Lung (tissue), 12 donors: ENCODE measurements around the gene PGP. TPM values are rescaled to one million over a fixed set of nuclear protein-coding genes. Genes with fewer than 3 reads are reported as not detected.

ENCODE experiments used
- ATAC-seq: fragments of 200-7000 bp; cut with Tn5 transposase; one replicate; pipeline ENCODE4 v1.9.1; 2020; ENCODE audit warnings: moderate number of reproducible peaks; ENCODE audit not compliant: insufficient read depth, low FRiP score
- DNase-seq, 3 donors: peaks; one replicate each; pipeline ENCODE4 v3.0.0-alpha.2; 2013 to 2017
- H3K27ac ChIP-seq, 2 donors: one replicate each; pipeline ENCODE4 v1.5.1; 2013; ENCODE audit warnings: mild to moderate bottlenecking in 2 of 2, moderate library complexity in 2 of 2, control low read depth in 1 of 2, inconsistent platforms in 1 of 2, low read depth in 1 of 2, low read length in 1 of 2
- H3K27me3 ChIP-seq, 3 donors: one replicate each; pipeline ENCODE4 v1.5.1; 2013; ENCODE audit warnings: low read length in 2 of 3; ENCODE audit not compliant: control insufficient read depth in 3 of 3, insufficient read depth in 3 of 3
- H3K36me3 ChIP-seq, 4 donors: one replicate each; pipeline ENCODE4 v1.5.1; 2013; ENCODE audit warnings: low read length in 4 of 4, mild to moderate bottlenecking in 1 of 4, moderate library complexity in 1 of 4; ENCODE audit not compliant: control insufficient read depth in 4 of 4, insufficient read depth in 4 of 4
- H3K4me1 ChIP-seq, 5 donors: one replicate each; pipeline ENCODE4 v1.5.1; 2013; ENCODE audit warnings: low read length in 5 of 5, mild to moderate bottlenecking in 2 of 5, moderate library complexity in 1 of 5; ENCODE audit not compliant: control insufficient read depth in 5 of 5, insufficient read depth in 5 of 5
- H3K4me3 ChIP-seq: one replicate; pipeline ENCODE4 v1.5.1; 2013; ENCODE audit warnings: mild to moderate bottlenecking, control low read depth, moderate library complexity
- H3K9ac ChIP-seq, 2 donors: one replicate each; pipeline ENCODE4 v1.5.1; 2013; ENCODE audit warnings: low read length in 2 of 2, control low read depth in 1 of 2; ENCODE audit not compliant: insufficient read depth in 1 of 2
- H3K9me3 ChIP-seq, 4 donors: one replicate each; pipeline ENCODE4 v1.5.1; 2013; ENCODE audit warnings: low read length in 3 of 4, mild to moderate bottlenecking in 1 of 4, moderate library complexity in 1 of 4; ENCODE audit not compliant: control insufficient read depth in 4 of 4, insufficient read depth in 3 of 4
- WGBS, 2 donors: extraction: QIAGEN DNeasy Blood & Tissue Kit; methylation state at CpG; one replicate each; pipeline ENCODE4 v1.1.7; 2013; 5-methylcytosine and 5-hydroxymethylcytosine counted together
- polyA plus RNA-seq, 2 donors: library from polyadenylated mRNA; stranded (reverse); fragments of 200-250 nt; gene quantifications; one replicate each; pipeline ENCODE4 v1.2.1, GENCODE V29; 2013
- total RNA-seq, 2 donors: library from RNA; depleted of rRNA in 1 of 2; stranded (reverse); fragments of >200 nt in 1 of 2; gene quantifications; one replicate each; pipeline ENCODE4 v1.2.1, GENCODE V29; 2014 to 2021
- TF ChIP-seq, protein P1 (sequence below): IDR thresholded peaks from 2 replicates; pipeline ENCODE4 v1.5.1; 2012; ENCODE audit warnings: mild to moderate bottlenecking; ENCODE audit errors: control extremely low read depth, extremely low read depth
- donor health status: control.
- donor health status: control.
- donor health status: Bipolar disorder and iron deficiency.
- donor health status: healthy.
- donor health status: DM: yes; HTN: yes; CAD: no.

PGP gene
- total and polyA plus RNA-seq, 4 donors, result 3.8 to 20.9 (median 13.7) TPM

DNA sequence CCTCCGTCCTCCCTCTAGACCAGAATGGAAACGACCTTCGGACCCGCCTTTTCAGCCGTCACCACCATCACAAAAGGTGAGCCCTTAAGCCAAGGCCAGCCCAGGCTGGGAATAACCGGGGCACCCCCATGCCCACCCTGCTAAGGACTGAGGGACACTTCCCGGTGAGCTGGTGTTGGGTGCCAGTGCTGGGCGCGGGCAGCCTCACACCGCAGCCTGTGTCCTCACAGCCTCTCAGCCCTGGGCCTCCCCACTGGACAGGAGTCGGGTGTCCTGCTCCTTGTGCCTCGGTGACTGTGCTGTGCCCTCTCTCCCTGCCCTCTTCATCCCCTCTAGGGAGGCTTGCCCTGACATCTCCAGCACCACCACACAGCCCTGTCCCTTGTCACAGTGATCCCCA, 48.8 kb downstream of the PGP start:
- WGBS, 2 donors, result 95 to 97% methylated on average over 12 of the region's 12 CpGs
- peaks cover 0 to 30% (median 4%) of the 10 kb centered on the region in 4 donors for H3K36me3 ChIP-seq
- no peak overlapping the region for H3K9ac ChIP-seq

DNA sequence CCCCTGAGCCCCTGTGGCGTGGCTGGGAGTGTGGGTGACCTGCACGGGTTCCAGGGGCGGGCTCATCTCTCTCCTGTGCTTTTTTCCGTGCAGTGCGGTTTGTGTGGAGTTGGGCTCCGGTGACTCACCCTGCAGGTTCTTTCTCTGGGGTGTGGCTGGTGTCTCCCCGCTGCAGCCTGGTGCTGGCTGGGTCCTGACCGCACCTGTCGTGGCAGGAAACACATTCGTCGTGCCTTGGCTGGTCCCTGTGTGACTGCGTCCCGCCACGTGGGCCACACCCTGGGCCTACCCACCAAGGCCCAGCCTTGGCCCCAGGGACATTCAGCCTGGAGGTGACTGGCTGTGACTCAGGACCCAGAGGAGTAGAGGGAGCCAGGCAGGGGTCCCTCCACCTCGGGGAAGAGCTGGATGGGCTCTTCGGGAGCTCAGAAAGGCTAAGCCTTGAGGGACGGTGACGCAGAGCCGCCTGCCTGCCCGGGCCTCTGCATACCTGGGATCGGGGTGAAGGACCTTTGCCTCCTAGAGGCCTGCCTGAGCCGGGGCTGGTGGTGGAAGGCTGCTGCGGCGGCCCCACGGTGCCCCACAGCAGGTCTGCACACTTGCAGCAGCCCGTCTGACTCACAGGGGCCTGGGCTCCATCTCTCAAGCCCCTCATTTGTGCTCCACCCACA, 51.3 kb downstream of the PGP start:
- no peak for DNase-seq
- Histone ChIP-seq H3K9ac (no peak overlapping the region), H3K27ac (no peak overlapping the region), H3K36me3 (peaks cover 0 to 21% (median 2%) of the 10 kb centered on the region in 4 donors), H3K27me3 (no peaks in the 10 kb centered on the region), H3K4me1 (peaks cover 0 to 23% (median 11%) of the 10 kb centered on the region in 5 donors), H3K9me3 (no peaks in the 10 kb centered on the region), H3K4me3 (no peak overlapping the region)
- 93 to 96% methylated on average over 23 to 26 of the region's 26 CpGs for WGBS, 2 donors
- no peak for ATAC-seq
- TF ChIP-seq, protein P1, sequence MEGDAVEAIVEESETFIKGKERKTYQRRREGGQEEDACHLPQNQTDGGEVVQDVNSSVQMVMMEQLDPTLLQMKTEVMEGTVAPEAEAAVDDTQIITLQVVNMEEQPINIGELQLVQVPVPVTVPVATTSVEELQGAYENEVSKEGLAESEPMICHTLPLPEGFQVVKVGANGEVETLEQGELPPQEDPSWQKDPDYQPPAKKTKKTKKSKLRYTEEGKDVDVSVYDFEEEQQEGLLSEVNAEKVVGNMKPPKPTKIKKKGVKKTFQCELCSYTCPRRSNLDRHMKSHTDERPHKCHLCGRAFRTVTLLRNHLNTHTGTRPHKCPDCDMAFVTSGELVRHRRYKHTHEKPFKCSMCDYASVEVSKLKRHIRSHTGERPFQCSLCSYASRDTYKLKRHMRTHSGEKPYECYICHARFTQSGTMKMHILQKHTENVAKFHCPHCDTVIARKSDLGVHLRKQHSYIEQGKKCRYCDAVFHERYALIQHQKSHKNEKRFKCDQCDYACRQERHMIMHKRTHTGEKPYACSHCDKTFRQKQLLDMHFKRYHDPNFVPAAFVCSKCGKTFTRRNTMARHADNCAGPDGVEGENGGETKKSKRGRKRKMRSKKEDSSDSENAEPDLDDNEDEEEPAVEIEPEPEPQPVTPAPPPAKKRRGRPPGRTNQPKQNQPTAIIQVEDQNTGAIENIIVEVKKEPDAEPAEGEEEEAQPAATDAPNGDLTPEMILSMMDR, result no peak

More for the DNA sequence above, 48.8 kb downstream of the PGP start:
- H3K4me3 ChIP-seq, result no peak overlapping the region
- ATAC-seq (no peak), DNase-seq (no peak)
- H3K4me1 ChIP-seq, result peaks cover 0 to 3% (median 0%) of the 10 kb centered on the region in 5 donors
- TF ChIP-seq, protein P1, result no peak
- H3K9me3 ChIP-seq, result no peaks in the 10 kb centered on the region
- H3K27me3 ChIP-seq, result no peaks in the 10 kb centered on the region
- no peak overlapping the region for H3K27ac ChIP-seq

GRCh38 chr16:2162676-2163118, 51.9 kb downstream of the PGP start:
- H3K9me3 ChIP-seq, result no peaks in the 10 kb centered on the region
- 91 to 93% methylated on average over 13 of the region's 13 CpGs for WGBS, 2 donors
- TF ChIP-seq, protein P1, result no peak
- H3K27ac ChIP-seq, result no peak overlapping the region
- H3K9ac ChIP-seq, result no peak overlapping the region
- ATAC-seq (no peak), DNase-seq (no peak)
- peaks cover 0 to 15% (median 0%) of the 10 kb centered on the region in 4 donors for H3K36me3 ChIP-seq
- peaks cover 0 to 30% (median 18%) of the 10 kb centered on the region in 5 donors for H3K4me1 ChIP-seq
- no peaks in the 10 kb centered on the region for H3K27me3 ChIP-seq
- H3K4me3 ChIP-seq, result no peak overlapping the region
